Keratinocyte (primary cell): ENCODE measurements around the gene FOXP2.

Experiments used
- CTCF ChIP-seq, 3 experiments: IDR thresholded peaks in 1 of 3; conservative IDR thresholded peaks in 1 of 3; optimal IDR thresholded peaks in 1 of 3; 2 replicates in 2 of 3; 3 replicates in 1 of 3; pipeline versions ENCODE3 to v1.5.1; 2011; ENCODE audit warnings: low read length in 3 of 3, mild to moderate bottlenecking in 3 of 3, moderate library complexity in 2 of 3, control low read depth in 1 of 3, inconsistent platforms in 1 of 3; ENCODE audit not compliant: insufficient read depth in 2 of 3; ENCODE audit errors: extremely low read depth in 1 of 3
- EZH2 ChIP-seq: IDR thresholded peaks from one replicate; pipeline ENCODE4 v1.6.1; 2012; ENCODE audit warnings: inconsistent platforms, mild to moderate bottlenecking, low read length, moderate library complexity

GRCh38 chr7:114432703-114433102 lies 18.1 kb downstream of the FOXP2 start:
- TF ChIP-seq CTCF (optimal IDR thresholded peaks at IDR 0.05 in 1 of 3, IDR thresholded peaks at IDR 0.05 in 1 of 3, conservative IDR thresholded peaks at IDR 0.05 in 1 of 3; ENCODE audit: extremely low read depth in 1 of 3, insufficient read depth in 2 of 3, low read length in 3 of 3) (no peak), EZH2 (no peak)
